HG02588 (cell line): ENCODE data around the gene PAX2.
"Not testable (repeated sequence)": the region's sequence is repeated elsewhere in the genome, so short reads cannot be mapped to it uniquely, and the experiment has no call there.

Source experiments
- ATAC-seq: cut with Tn5 transposase; IDR thresholded peaks from one replicate; pipeline ENCODE4 v1.9.1; 2021; ENCODE audit warnings: mild to moderate bottlenecking, moderate library complexity; ENCODE audit not compliant: unreplicated experiment

PAX2 gene

GRCh38 chr10:100744987-100745881, at the start of gene PAX2:
Gene PAX2, plus strand, starts transcription at chr10:100745582. Its CDS starts 679 bp downstream, at chr10:100746261.
- ATAC-seq: no peak

GRCh38 chr10:100696477-100696901, 48.9 kb upstream of the PAX2 start:
- ATAC-seq: no peak

- no peak for ATAC-seq
Measured at GRCh38 chr10:100697070-100697469, 48.3 kb upstream of the PAX2 start.

GRCh38 chr10:100697631-100698030, 47.8 kb upstream of the PAX2 start:
- ATAC-seq: no peak

- ATAC-seq: not testable (repeated sequence)
Measured at GRCh38 chr10:100701704-100702103, 43.7 kb upstream of the PAX2 start.

- ATAC-seq: no peak
Measured at GRCh38 chr10:100705139-100705538, 40.2 kb upstream of the PAX2 start.

- no peak for ATAC-seq
Measured at GRCh38 chr10:100707261-100707848, 38.0 kb upstream of the PAX2 start.

- ATAC-seq: no peak
Measured at GRCh38 chr10:100709146-100710082, 36.0 kb upstream of the PAX2 start.

- ATAC-seq: no peak
Measured at GRCh38 chr10:100710151-100710871, 35.1 kb upstream of the PAX2 start.

GRCh38 chr10:100713049-100713858, 32.1 kb upstream of the PAX2 start:
- ATAC-seq: no peak

- ATAC-seq: no peak
Measured at GRCh38 chr10:100713859-100714565, 31.4 kb upstream of the PAX2 start.

GRCh38 chr10:100714566-100714950, 30.8 kb upstream of the PAX2 start:
- ATAC-seq: no peak

GRCh38 chr10:100715101-100715444, 30.3 kb upstream of the PAX2 start:
- ATAC-seq: no peak

GRCh38 chr10:100715445-100716385, 29.7 kb upstream of the PAX2 start:
- ATAC-seq: no peak

- ATAC-seq: no peak
Measured at GRCh38 chr10:100717166-100717565, 28.2 kb upstream of the PAX2 start.

- no peak for ATAC-seq
Measured at GRCh38 chr10:100718197-100718742, 27.1 kb upstream of the PAX2 start.

GRCh38 chr10:100723180-100723579, 22.2 kb upstream of the PAX2 start:
- no peak for ATAC-seq
